CD14-positive monocyte (primary cell): ENCODE results near the gene COMMD8. TPM values are rescaled to one million over a fixed set of nuclear protein-coding genes. Genes with fewer than 3 reads are reported as not detected.

Source experiments
- DNase-seq, 3 donors: peaks; one replicate each; pipeline ENCODE4 v3.0.0-alpha.2; 2011 to 2022
- H2AFZ ChIP-seq: 2 replicates; pipeline ENCODE4 v1.6.0; 2012; ENCODE audit warnings: mild to moderate bottlenecking, low read depth, low read length, inconsistent platforms; ENCODE audit not compliant: insufficient read depth, poor library complexity, severe bottlenecking
- H3K27ac ChIP-seq, 2 donors: 1 replicate in 1 of 2; 2 replicates in 1 of 2; pipeline ENCODE4 v1.5.1; 2012 to 2013; ENCODE audit warnings: low read length in 2 of 2, control low read depth in 1 of 2, inconsistent platforms in 1 of 2, low read depth in 1 of 2, mild to moderate bottlenecking in 1 of 2
- H3K27me3 ChIP-seq, 2 donors: one replicate each; pipeline versions ENCODE4 v1.6.0 to v1.6.1; 2011 to 2013; ENCODE audit warnings: low read length in 2 of 2; ENCODE audit not compliant: control insufficient read depth in 2 of 2, insufficient read depth in 2 of 2
- H3K36me3 ChIP-seq, 2 donors: replicated peaks in 1 of 2; 1 replicate in 1 of 2; 2 replicates in 1 of 2; pipeline versions ENCODE4 v1.5.1 to v1.6.1; 2012 to 2013; ENCODE audit warnings: low read length in 2 of 2, control low read depth in 1 of 2, inconsistent platforms in 1 of 2, mild to moderate bottlenecking in 1 of 2; ENCODE audit not compliant: insufficient read depth in 2 of 2, control insufficient read depth in 1 of 2
- H3K4me1 ChIP-seq, 2 donors: 1 replicate in 1 of 2; 2 replicates in 1 of 2; pipeline versions ENCODE4 v1.5.1 to v1.6.1; 2012 to 2013; ENCODE audit warnings: low read length in 2 of 2, control low read depth in 1 of 2, inconsistent platforms in 1 of 2, mild to moderate bottlenecking in 1 of 2, moderate library complexity in 1 of 2; ENCODE audit not compliant: insufficient read depth in 2 of 2, control insufficient read depth in 1 of 2
- H3K4me2 ChIP-seq: replicated peaks from 2 replicates; pipeline ENCODE3; 2012; ENCODE audit warnings: low read length, moderate library complexity, mild to moderate bottlenecking; ENCODE audit not compliant: poor library complexity, severe bottlenecking; ENCODE audit errors: extremely low read depth
- H3K4me3 ChIP-seq, 3 experiments: fragments of 200-600 bp in 1 of 3; sonication (generic) in 1 of 3; replicated peaks in 1 of 3; 1 replicate in 2 of 3; 2 replicates in 1 of 3; pipeline ENCODE4 v1.5.1; 2011 to 2013; ENCODE audit warnings: low read length in 3 of 3, mild to moderate bottlenecking in 3 of 3, control low read depth in 2 of 3, low read depth in 2 of 3, inconsistent platforms in 1 of 3, moderate library complexity in 1 of 3
- H3K79me2 ChIP-seq: 2 replicates; pipeline ENCODE4 v1.6.0; 2012; ENCODE audit warnings: mild to moderate bottlenecking, control low read depth, inconsistent platforms, low read length, moderate library complexity; ENCODE audit not compliant: insufficient read depth
- H3K9ac ChIP-seq: 2 replicates; pipeline ENCODE4 v1.6.0; 2017; ENCODE audit warnings: low read length, mild to moderate bottlenecking; ENCODE audit not compliant: insufficient read depth, poor library complexity, severe bottlenecking
- H3K9me3 ChIP-seq, 2 donors: replicated peaks in 1 of 2; 1 replicate in 1 of 2; 2 replicates in 1 of 2; pipeline versions ENCODE4 v1.5.1 to v1.6.1; 2012 to 2013; ENCODE audit warnings: low read length in 2 of 2, control low read depth in 1 of 2; ENCODE audit not compliant: control insufficient read depth in 1 of 2, insufficient read depth in 1 of 2
- H4K20me1 ChIP-seq: 2 replicates; pipeline ENCODE4 v1.6.0; 2012; ENCODE audit warnings: mild to moderate bottlenecking, low read length, control low read depth, moderate library complexity; ENCODE audit not compliant: insufficient read depth
- H3K27ac Mint-ChIP-seq, 7 donors: one replicate each; pipeline ENCODE4 v1.8.0; 2020; ENCODE audit warnings: mild to moderate bottlenecking in 7 of 7, mixed read lengths in 7 of 7, moderate library complexity in 6 of 7, inconsistent platforms in 2 of 7
- H3K27me3 Mint-ChIP-seq, 3 donors: one replicate each; pipeline ENCODE4 v1.8.0; 2021 to 2022; ENCODE audit warnings: low read depth in 3 of 3, mild to moderate bottlenecking in 3 of 3, mixed read lengths in 3 of 3, moderate library complexity in 3 of 3, inconsistent platforms in 1 of 3
- H3K36me3 Mint-ChIP-seq, 2 donors: one replicate each; pipeline ENCODE4 v1.8.0; 2020; ENCODE audit warnings: mixed read lengths in 2 of 2, inconsistent platforms in 1 of 2, mild to moderate bottlenecking in 1 of 2
- H3K4me1 Mint-ChIP-seq: one replicate; pipeline ENCODE4 v1.8.0; 2020; ENCODE audit warnings: mild to moderate bottlenecking, mixed read lengths
- H3K4me3 Mint-ChIP-seq, 2 donors: one replicate each; pipeline ENCODE4 v1.8.0; 2020; ENCODE audit warnings: mild to moderate bottlenecking in 2 of 2, mixed read lengths in 2 of 2, moderate library complexity in 1 of 2
- H3K9me3 Mint-ChIP-seq, 7 donors: one replicate each; pipeline ENCODE4 v1.8.0; 2020 to 2022; ENCODE audit warnings: mixed read lengths in 7 of 7, mild to moderate bottlenecking in 6 of 7, moderate library complexity in 6 of 7, inconsistent platforms in 2 of 7
- WGBS: methylation state at CpG from one replicate; pipeline ENCODE4 v1.1.5; 2013; ENCODE audit warnings: missing lambda C conversion rate; ENCODE audit not compliant: insufficient coverage; 5-methylcytosine and 5-hydroxymethylcytosine counted together
- intact Hi-C, 2 donors: fragments of 100-400 bp; cut with micrococcal nuclease; formaldehyde crosslinking; loops; one replicate each; pipeline versions ENCODE4 v1.15.0 to v1.15.1; 2023
- polyA plus RNA-seq, 3 donors: library from polyadenylated mRNA; depleted of rRNA in 1 of 3; unstranded in 2 of 3; stranded (reverse) in 1 of 3; fragments of 300-500 nt in 2 of 3; fragments of >200 nt in 1 of 3; fragmentation: Illumina TruSeq in 2 of 3; gene quantifications; 1 replicate in 2 of 3; 2 replicates in 1 of 3; pipeline ENCODE4 v1.2.3, GENCODE V29; 2012 to 2021
- TF ChIP-seq, protein P1 (sequence below): fragments of 200-600 bp; IDR thresholded peaks from one replicate; pipeline ENCODE4 v1.8.0; 2022; ENCODE audit warnings: antibody characterized with exemption, mild to moderate bottlenecking

Gene COMMD8
- polyA plus RNA-seq, 3 donors: 11.5 to 90.8 (median 71.8) TPM

DNA sequence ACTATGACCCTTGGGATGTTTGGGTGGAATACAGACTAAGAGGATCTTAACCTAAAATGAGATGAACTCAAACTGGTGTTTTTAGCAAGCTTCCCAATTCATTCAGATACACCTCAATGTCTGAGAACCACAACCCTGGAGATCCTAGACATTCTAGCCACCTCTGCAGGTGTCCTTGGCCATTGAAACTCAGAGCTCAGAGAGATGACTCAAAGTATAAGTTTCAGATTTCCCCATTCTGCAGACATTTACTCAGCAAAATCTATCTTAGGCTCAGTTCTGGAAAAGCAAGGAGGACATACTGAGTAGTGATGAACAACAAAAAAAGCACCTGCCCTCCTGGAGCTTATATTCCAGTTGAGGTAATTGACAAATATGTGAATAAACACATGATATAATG is 47.8 kb downstream of the COMMD8 start:
- intact Hi-C loops: no loop called here
- Histone ChIP-seq H3K79me2 (no peaks in the 10 kb centered on the region), H3K4me1 (no peaks in the 10 kb centered on the region), H3K4me3 (no peak overlapping the region), H3K9ac (no peak overlapping the region), H3K36me3 (no peaks in the 10 kb centered on the region), H3K4me2 (no peak overlapping the region), H3K9me3 (no peaks in the 10 kb centered on the region), H3K27ac (no peak overlapping the region), H3K27me3 (no peaks in the 10 kb centered on the region), H2AFZ (no peak overlapping the region), H4K20me1 (no peaks in the 10 kb centered on the region)
- TF ChIP-seq, protein P1, sequence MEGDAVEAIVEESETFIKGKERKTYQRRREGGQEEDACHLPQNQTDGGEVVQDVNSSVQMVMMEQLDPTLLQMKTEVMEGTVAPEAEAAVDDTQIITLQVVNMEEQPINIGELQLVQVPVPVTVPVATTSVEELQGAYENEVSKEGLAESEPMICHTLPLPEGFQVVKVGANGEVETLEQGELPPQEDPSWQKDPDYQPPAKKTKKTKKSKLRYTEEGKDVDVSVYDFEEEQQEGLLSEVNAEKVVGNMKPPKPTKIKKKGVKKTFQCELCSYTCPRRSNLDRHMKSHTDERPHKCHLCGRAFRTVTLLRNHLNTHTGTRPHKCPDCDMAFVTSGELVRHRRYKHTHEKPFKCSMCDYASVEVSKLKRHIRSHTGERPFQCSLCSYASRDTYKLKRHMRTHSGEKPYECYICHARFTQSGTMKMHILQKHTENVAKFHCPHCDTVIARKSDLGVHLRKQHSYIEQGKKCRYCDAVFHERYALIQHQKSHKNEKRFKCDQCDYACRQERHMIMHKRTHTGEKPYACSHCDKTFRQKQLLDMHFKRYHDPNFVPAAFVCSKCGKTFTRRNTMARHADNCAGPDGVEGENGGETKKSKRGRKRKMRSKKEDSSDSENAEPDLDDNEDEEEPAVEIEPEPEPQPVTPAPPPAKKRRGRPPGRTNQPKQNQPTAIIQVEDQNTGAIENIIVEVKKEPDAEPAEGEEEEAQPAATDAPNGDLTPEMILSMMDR: no peak
- no peaks in the 10 kb centered on the region for H3K36me3 Mint-ChIP-seq
- H3K9me3 Mint-ChIP-seq: peaks cover 0 to 3% (median 0%) of the 10 kb centered on the region in 7 donors
- no peak for DNase-seq
- H3K27ac Mint-ChIP-seq: no peak overlapping the region
- H3K4me3 Mint-ChIP-seq: no peak overlapping the region
- H3K27me3 Mint-ChIP-seq: no peaks in the 10 kb centered on the region
- H3K4me1 Mint-ChIP-seq: no peaks in the 10 kb centered on the region

DNA sequence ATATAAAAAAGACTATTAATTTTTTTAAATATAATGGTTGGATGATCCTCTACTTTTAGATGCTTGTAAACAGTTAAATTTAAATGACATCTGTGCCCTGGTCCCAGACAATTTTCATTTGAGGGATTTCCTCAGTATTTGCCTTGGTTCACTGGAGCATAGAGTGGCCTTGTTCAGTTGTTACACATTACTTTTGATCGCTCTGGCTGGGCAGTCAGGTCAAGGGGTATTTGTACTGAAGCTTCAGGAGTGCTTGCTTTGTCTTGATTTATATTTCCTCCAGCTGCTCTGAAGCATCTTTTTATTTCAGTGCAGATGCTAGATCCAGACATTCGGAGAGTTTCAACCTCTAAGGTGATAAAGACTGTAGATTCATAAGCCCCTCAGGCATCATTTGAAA is 50.0 kb downstream of the COMMD8 start:
- Histone ChIP-seq H2AFZ (no peak overlapping the region), H3K9me3 (no peaks in the 10 kb centered on the region), H4K20me1 (no peaks in the 10 kb centered on the region), H3K36me3 (no peaks in the 10 kb centered on the region), H3K4me1 (no peaks in the 10 kb centered on the region), H3K4me2 (no peak overlapping the region), H3K79me2 (no peaks in the 10 kb centered on the region), H3K9ac (no peak overlapping the region), H3K27me3 (no peaks in the 10 kb centered on the region), H3K27ac (no peak overlapping the region), H3K4me3 (no peak overlapping the region)
- DNase-seq: no peak
- TF ChIP-seq, protein P1: no peak
- no peaks in the 10 kb centered on the region for H3K36me3 Mint-ChIP-seq
- H3K9me3 Mint-ChIP-seq: peaks cover 0 to 8% (median 2%) of the 10 kb centered on the region in 7 donors
- H3K4me3 Mint-ChIP-seq: no peak overlapping the region
- WGBS: no CpG with 5 or more reads among the region's 2 CpGs
- intact Hi-C loops: no loop called here
- H3K27me3 Mint-ChIP-seq: peaks cover 0 to 2% (median 0%) of the 10 kb centered on the region in 3 donors
- H3K4me1 Mint-ChIP-seq: no peaks in the 10 kb centered on the region
- no peak overlapping the region for H3K27ac Mint-ChIP-seq
